H9 (cell line): ENCODE measurements around the gene SS18. TPM values are rescaled to one million over a fixed set of nuclear protein-coding genes. Genes with fewer than 3 reads are reported as not detected.

Source experiments
- DNase-seq: peaks from one replicate; pipeline ENCODE4 v3.0.0-alpha.2; 2017
- H2AFZ ChIP-seq: one replicate; pipeline ENCODE4 v1.6.1; 2013; ENCODE audit warnings: mild to moderate bottlenecking, low read length, control low read depth, moderate library complexity
- H2AK5ac ChIP-seq: 2 replicates; pipeline ENCODE4 v1.6.1; 2013; ENCODE audit warnings: low read length, control low read depth, mixed read lengths; ENCODE audit not compliant: insufficient read length
- H2BK120ac ChIP-seq: one replicate; pipeline ENCODE4 v1.6.1; 2013; ENCODE audit warnings: low read depth, mild to moderate bottlenecking, low read length, control low read depth, inconsistent platforms; ENCODE audit not compliant: poor library complexity, severe bottlenecking
- H2BK12ac ChIP-seq: 2 replicates; pipeline ENCODE4 v1.6.1; 2013; ENCODE audit warnings: low read length, control low read depth, mixed read lengths, low read depth; ENCODE audit not compliant: insufficient read length
- H2BK15ac ChIP-seq: 2 replicates; pipeline ENCODE4 v1.6.1; 2013; ENCODE audit warnings: low read depth, low read length, control low read depth
- H2BK20ac ChIP-seq: one replicate; pipeline ENCODE4 v1.6.1; 2013; ENCODE audit warnings: low read depth, mild to moderate bottlenecking, low read length, control low read depth, inconsistent platforms; ENCODE audit not compliant: poor library complexity, severe bottlenecking
- H2BK5ac ChIP-seq: 2 replicates; pipeline ENCODE4 v1.6.1; 2013; ENCODE audit warnings: low read length, control low read depth, mixed read lengths; ENCODE audit not compliant: insufficient read length
- H3K14ac ChIP-seq: 2 replicates; pipeline ENCODE4 v1.6.1; 2013; ENCODE audit warnings: low read length, control low read depth; ENCODE audit not compliant: insufficient read depth
- H3K18ac ChIP-seq: 2 replicates; pipeline ENCODE4 v1.6.1; 2013; ENCODE audit warnings: low read depth, mild to moderate bottlenecking, mixed read lengths, low read length, control low read depth; ENCODE audit not compliant: insufficient read length
- H3K23ac ChIP-seq: 2 replicates; pipeline ENCODE4 v1.6.1; 2013; ENCODE audit warnings: low read length, control low read depth, mixed read lengths, low read depth; ENCODE audit not compliant: insufficient read length
- H3K23me2 ChIP-seq: 2 replicates; pipeline ENCODE4 v1.6.1; 2013; ENCODE audit warnings: low read depth, mild to moderate bottlenecking, mixed read lengths, low read length, control low read depth; ENCODE audit not compliant: insufficient read length, poor library complexity, severe bottlenecking
- H3K27ac ChIP-seq: 2 replicates; pipeline ENCODE4 v1.5.1; 2013; ENCODE audit warnings: low read length, control low read depth, mixed read lengths, low read depth; ENCODE audit not compliant: insufficient read length
- H3K27me3 ChIP-seq: 2 replicates; pipeline ENCODE4 v1.6.1; 2013; ENCODE audit warnings: low read length, control low read depth, inconsistent platforms; ENCODE audit not compliant: insufficient read depth
- H3K4ac ChIP-seq: 2 replicates; pipeline ENCODE4 v1.6.1; 2013; ENCODE audit warnings: low read depth, mild to moderate bottlenecking, control low read depth, inconsistent platforms, low read length, moderate library complexity
- H3K4me1 ChIP-seq: 2 replicates; pipeline ENCODE4 v1.6.1; 2013; ENCODE audit warnings: low read length, control low read depth, inconsistent platforms; ENCODE audit not compliant: insufficient read depth
- H3K4me2 ChIP-seq: 2 replicates; pipeline ENCODE4 v1.6.1; 2013; ENCODE audit warnings: low read length, control low read depth, mixed read lengths; ENCODE audit not compliant: insufficient read length, insufficient read depth
- H3K56ac ChIP-seq: 2 replicates; pipeline ENCODE4 v1.6.1; 2013; ENCODE audit warnings: low read depth, mild to moderate bottlenecking, mixed read lengths, low read length, control low read depth; ENCODE audit not compliant: insufficient read length
- H3K79me1 ChIP-seq: 2 replicates; pipeline ENCODE4 v1.6.1; 2013; ENCODE audit warnings: low read depth, mild to moderate bottlenecking, moderate library complexity, low read length, control low read depth, inconsistent platforms; ENCODE audit not compliant: insufficient read depth, poor library complexity, severe bottlenecking
- H3K79me2 ChIP-seq: 2 replicates; pipeline ENCODE4 v1.6.1; 2013; ENCODE audit warnings: low read length, control low read depth, inconsistent platforms; ENCODE audit not compliant: insufficient read depth
- H3K9ac ChIP-seq: 2 replicates; pipeline ENCODE4 v1.6.1; 2013; ENCODE audit warnings: low read length, control low read depth, mixed read lengths; ENCODE audit not compliant: insufficient read length; ENCODE audit errors: extremely low read depth
- H3K9me3 ChIP-seq: one replicate; pipeline ENCODE4 v1.6.1; 2013; ENCODE audit warnings: low read depth, low read length, inconsistent platforms; ENCODE audit not compliant: control insufficient read depth
- H3T11ph ChIP-seq: one replicate; pipeline ENCODE4 v1.6.1; 2013; ENCODE audit warnings: mild to moderate bottlenecking, low read length, control low read depth, inconsistent platforms
- H4K20me1 ChIP-seq: one replicate; pipeline ENCODE4 v1.6.1; 2013; ENCODE audit not compliant: control insufficient read depth, insufficient read length, insufficient read depth
- H4K5ac ChIP-seq: 2 replicates; pipeline ENCODE4 v1.6.1; 2013; ENCODE audit warnings: low read depth, mild to moderate bottlenecking, mixed read lengths, low read length, control low read depth; ENCODE audit not compliant: insufficient read length
- H4K8ac ChIP-seq: replicated peaks from 2 replicates; pipeline ENCODE4 v1.6.1; 2013; ENCODE audit warnings: low read length, control low read depth, mixed read lengths, low read depth; ENCODE audit not compliant: insufficient read length
- H4K91ac ChIP-seq: 2 replicates; pipeline ENCODE4 v1.6.1; 2013; ENCODE audit warnings: low read depth, mild to moderate bottlenecking, moderate library complexity, mixed read lengths, low read length, control low read depth; ENCODE audit not compliant: insufficient read length
- H3K27ac Mint-ChIP-seq, 3 experiments: 2 replicates in 2 of 3; 3 replicates in 1 of 3; pipeline ENCODE4 v1.8.0; 2020 to 2021; ENCODE audit warnings: mixed read lengths in 3 of 3, mild to moderate bottlenecking in 1 of 3, moderate library complexity in 1 of 3
- H3K27me3 Mint-ChIP-seq: 2 replicates; pipeline ENCODE4 v1.8.0; 2021; ENCODE audit warnings: low read depth, mild to moderate bottlenecking, moderate library complexity, mixed read lengths
- H3K36me3 Mint-ChIP-seq, 3 experiments: 2 replicates in 2 of 3; 3 replicates in 1 of 3; pipeline ENCODE4 v1.8.0; 2020 to 2021; ENCODE audit warnings: low read depth in 3 of 3, mixed read lengths in 3 of 3; ENCODE audit not compliant: insufficient read depth in 1 of 3
- H3K4me1 Mint-ChIP-seq, 2 experiments: 2 replicates each; pipeline ENCODE4 v1.8.0; 2020; ENCODE audit warnings: mixed read lengths in 2 of 2
- H3K4me3 Mint-ChIP-seq, 2 experiments: 2 replicates in 1 of 2; 3 replicates in 1 of 2; pipeline ENCODE4 v1.8.0; 2020 to 2021; ENCODE audit warnings: mild to moderate bottlenecking in 2 of 2, mixed read lengths in 2 of 2, moderate library complexity in 1 of 2
- H3K9me3 Mint-ChIP-seq, 2 experiments: 2 replicates in 1 of 2; 3 replicates in 1 of 2; pipeline ENCODE4 v1.8.0; 2020; ENCODE audit warnings: mild to moderate bottlenecking in 2 of 2, mixed read lengths in 2 of 2, moderate library complexity in 1 of 2
- CTCF ChIP-seq: fragments of 200-600 bp; sonication (generic); conservative IDR thresholded peaks from 3 replicates; pipeline ENCODE4 v1.8.0; 2021; ENCODE audit warnings: antibody characterized with exemption, mild to moderate bottlenecking
- total RNA-seq: library from RNA; stranded (reverse); gene quantifications from 2 replicates; pipeline ENCODE4 v1.2.1, GENCODE V29; 2021

SS18 gene
- total RNA-seq, 1 experiment from 2014 or later, result 87.9 TPM

GRCh38 chr18:26052505-26052904, 37.9 kb downstream of the SS18 start:
- Mint-ChIP-seq H3K36me3 (peaks cover 17 to 46% (median 36%) of the 10 kb centered on the region in 3 experiments), H3K4me1 (peaks cover 2% of the 10 kb centered on the region in 2 experiments; a peak in 2 of 4 replicates), H3K4me3 (no peak overlapping the region), H3K27ac (no peak overlapping the region), H3K27me3 (no peaks in the 10 kb centered on the region), H3K9me3 (no peaks in the 10 kb centered on the region)
- H3K56ac ChIP-seq, result no peak overlapping the region
- H4K8ac ChIP-seq, result no peak overlapping the region
- H2BK15ac ChIP-seq, result no peak overlapping the region
- no peak overlapping the region for H3K18ac ChIP-seq
- no peak overlapping the region for H2BK120ac ChIP-seq
- H2AFZ ChIP-seq, result no peak overlapping the region
- H3K9ac ChIP-seq, result no peak overlapping the region
- H4K5ac ChIP-seq, result no peak overlapping the region
- no peaks in the 10 kb centered on the region for H3K79me1 ChIP-seq
- no peak overlapping the region for H2BK20ac ChIP-seq
- no peaks in the 10 kb centered on the region for H3K9me3 ChIP-seq
- H3K27me3 ChIP-seq, result no peaks in the 10 kb centered on the region
- no peak overlapping the region for H3K4me2 ChIP-seq
- no peak overlapping the region for H2BK5ac ChIP-seq
- no peak for DNase-seq
- no peak overlapping the region for H2AK5ac ChIP-seq
- no peak overlapping the region for H4K91ac ChIP-seq
- no peak overlapping the region for H3K27ac ChIP-seq
- H3K4me1 ChIP-seq, result no peaks in the 10 kb centered on the region
- H3K79me2 ChIP-seq, result 0 out of 2 replicates have a peak, but pooled peaks cover 2% of the 10 kb centered on the region
- H3K4ac ChIP-seq, result no peak overlapping the region
- no peaks in the 10 kb centered on the region for H3K23me2 ChIP-seq
- no peak overlapping the region for H3K23ac ChIP-seq
- no peak overlapping the region for H3K14ac ChIP-seq
- H4K20me1 ChIP-seq, result no peaks in the 10 kb centered on the region
- no peak overlapping the region for H2BK12ac ChIP-seq
- TF ChIP-seq CTCF, result no peak
- H3T11ph ChIP-seq, result no peak overlapping the region
